ENCODE measurements around the gene CHD9.
A peak's percentile ranks its signal among the peaks of the same experiment; 100 is the strongest.

CHD9 gene

DNA sequence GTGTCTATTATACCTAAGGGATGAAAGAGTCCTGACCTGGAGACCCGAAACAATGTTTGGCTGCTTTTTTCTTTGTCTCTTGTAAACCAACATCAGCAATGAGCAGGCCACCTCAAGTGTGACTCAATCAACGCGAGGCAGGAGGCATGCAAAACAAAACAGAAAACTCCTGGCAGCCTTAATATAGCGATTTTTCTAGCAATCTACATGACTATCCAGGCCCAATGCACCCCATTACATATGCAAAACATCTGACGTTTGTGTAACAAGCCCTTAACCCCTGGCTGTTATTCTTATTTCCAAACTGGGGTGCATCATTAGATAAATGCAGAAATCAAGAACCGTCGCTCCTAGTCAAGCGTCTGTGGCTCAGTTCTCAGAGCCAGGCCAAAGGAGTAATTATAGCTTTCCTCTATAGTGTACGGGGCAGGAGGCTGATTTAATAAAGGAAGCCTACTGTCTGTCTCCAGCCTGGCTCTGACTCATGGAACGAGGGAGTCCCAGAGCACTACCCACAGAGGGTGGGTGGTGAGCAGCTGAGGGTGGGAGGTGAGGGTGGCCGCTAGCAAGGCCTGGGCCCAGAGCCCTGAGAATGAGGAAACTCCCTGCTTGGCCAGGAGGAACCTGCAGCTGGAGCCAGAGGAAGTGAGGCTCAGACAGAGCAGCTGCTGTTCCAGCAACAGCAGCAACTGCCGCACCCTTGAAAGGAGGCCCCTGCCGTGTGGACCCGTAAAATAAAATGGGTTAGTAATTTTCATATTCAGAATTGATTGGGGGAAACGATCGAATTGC is 43.9 kb downstream of the CHD9 start:
- DNase-seq = peak; percentile 42

DNA sequence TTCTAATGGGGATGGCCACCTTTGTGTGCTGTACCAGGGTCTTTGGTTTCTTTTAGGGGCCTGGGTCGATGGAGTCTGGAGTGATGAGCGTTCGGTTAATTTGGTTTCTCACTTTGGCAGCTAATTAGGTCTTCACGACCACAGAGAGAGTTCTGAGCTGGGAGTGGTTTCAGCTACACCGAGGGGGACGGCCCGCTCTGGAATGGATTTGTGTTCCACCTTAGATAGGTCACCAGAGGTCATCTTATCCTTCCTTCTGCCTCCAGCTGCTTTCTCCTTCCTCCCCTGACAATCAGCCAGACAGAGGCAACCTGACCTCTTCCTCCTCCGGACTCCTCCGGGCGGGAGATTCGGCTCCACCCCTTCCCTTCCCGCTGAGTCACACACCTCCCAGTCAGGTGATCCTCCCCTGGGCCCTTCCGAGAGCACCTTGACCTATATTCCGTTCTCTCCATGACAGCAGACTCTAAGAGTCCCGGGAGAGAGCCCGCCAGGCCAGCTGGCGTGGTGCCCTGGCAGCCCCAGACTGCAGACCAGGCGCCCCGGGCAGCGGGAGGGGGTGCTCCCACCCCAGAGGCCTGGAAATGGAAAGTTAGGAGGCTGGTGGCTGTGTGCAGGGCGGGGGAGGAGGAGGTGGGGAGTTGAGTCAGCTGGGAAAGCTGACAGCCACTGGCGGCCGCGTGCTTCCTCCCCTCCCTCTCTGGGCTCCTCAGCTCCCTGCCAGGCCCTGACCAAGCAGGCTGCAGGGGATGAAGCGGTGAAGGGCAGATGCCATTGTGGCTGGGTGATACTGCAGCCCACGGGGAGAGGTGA is 44.7 kb downstream of the CHD9 start:
- DNase-seq = peak; percentile 75

- no peak for DNase-seq
Measured at GRCh38 chr16:53100131-53100748, 45.4 kb downstream of the CHD9 start.

DNA sequence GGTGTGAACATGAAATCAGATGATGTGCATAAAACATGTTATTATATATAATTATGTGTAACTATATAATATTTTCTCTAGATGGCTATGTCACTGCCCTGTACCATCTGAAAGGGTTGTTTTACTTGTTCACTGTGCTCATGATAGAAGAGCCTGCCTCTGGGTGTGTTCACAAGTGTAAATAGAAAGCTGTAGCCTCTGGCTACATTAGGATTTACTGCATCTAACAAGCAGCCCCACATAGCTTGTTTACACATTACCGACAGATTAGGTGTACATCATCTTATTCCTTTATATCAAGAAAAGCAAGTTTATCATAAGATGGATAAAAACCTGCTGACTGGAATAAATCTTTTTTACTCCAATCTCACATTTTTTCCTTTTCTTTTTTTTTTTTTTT is 46.1 kb downstream of the CHD9 start:
- no peak for DNase-seq

- no peak for DNase-seq
Measured at GRCh38 chr16:53103811-53104210, 49.0 kb downstream of the CHD9 start.

DNA sequence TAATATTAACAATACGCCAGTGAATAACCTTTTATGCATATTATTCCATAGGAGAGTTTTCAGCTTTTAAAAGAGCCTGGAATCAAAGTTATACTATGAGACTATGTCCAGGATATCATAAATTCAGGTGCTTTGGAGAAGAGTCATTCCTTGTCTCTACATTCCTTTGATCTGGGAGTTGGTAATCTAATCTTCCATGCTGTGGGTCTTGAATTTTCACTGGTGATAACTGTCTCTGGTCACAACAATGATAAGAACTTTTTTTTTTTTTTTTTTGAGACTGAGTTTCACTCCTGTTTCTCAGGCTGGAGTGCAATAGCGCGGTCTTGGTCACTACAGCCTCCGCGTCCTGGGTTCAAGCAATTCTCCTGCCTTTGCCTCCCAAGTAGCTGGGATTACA is 50.8 kb downstream of the CHD9 start:
- no peak for DNase-seq

- no peak for DNase-seq
Measured at GRCh38 chr16:53111078-53111791, 56.4 kb downstream of the CHD9 start.

GRCh38 chr16:53112015-53112414 is 57.2 kb downstream of the CHD9 start:
- no peak for DNase-seq

- DNase-seq = no peak
Measured at GRCh38 chr16:53115047-53115446, 60.3 kb downstream of the CHD9 start.

GRCh38 chr16:53115773-53116172 is 61.0 kb downstream of the CHD9 start:
- no peak for DNase-seq

GRCh38 chr16:53121043-53121620 is 66.3 kb downstream of the CHD9 start:
- DNase-seq = no peak

- no peak for DNase-seq
Measured at GRCh38 chr16:53121661-53122060, 66.9 kb downstream of the CHD9 start.

- no peak for DNase-seq
Measured at GRCh38 chr16:53123747-53124146, 69.0 kb downstream of the CHD9 start.

DNA sequence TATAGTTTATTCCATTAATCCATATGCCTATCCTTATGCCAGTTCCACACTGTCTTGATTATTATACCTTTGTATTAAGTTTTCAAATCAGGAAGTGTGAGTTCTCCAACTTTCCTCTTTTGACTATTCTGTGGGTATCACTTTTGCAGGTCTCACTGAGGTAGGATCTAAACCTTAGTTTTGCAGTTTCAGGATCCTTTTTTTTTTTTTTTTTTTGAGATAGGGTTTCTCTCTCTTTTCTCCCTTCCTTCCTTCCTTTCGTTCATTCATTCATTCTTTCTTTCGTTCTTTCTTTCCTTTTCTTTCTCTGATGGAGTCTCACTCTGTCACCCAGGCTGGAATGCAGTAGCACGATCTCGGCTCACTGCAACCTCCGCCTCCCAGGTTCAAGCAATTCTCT is 71.6 kb downstream of the CHD9 start:
- DNase-seq = no peak

DNA sequence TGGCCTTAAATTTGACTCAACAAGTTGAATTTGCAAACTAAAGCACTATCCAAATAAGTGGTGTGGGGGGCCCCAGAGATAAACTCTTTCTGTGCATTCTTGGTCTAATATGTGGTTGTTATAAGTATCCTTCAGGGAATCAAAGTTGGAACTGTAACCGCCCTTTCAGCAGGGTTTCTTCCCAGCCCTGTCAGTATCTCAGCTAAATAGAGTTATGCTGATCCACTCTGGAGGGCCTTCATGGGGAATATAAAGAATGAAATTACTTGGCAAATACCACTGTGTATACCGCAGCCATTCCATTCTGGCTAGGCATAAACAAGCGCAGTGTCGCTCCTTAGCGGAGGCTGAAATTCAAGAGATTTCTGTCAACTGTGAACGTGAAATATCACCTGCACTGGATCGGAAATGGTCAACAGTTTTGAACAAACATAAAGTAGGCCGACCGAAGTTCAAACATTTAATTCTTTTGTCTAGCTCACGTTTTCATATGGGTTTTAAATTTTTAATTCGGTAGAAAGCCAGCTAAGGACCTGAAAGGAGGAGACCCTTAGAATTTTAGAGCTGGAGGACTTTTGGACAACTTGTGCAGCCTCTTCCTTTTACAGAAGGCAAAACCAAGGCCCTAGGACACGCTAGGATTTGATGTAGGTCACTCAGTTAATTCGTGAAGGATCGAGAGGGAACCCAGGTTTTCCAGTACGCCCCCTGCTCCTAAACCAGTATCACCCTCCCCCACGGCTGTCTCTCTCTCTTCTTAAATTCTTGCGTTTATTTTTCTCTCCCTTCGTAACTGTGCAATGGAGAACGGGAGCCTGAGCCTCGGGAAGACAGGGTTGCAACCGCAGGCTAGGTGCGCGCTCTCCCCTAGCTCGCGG is 74.7 kb downstream of the CHD9 start:
- DNase-seq = no peak

GRCh38 chr16:53130159-53131049 is 75.6 kb downstream of the CHD9 start:
- DNase-seq = peak; percentile 92

DNA sequence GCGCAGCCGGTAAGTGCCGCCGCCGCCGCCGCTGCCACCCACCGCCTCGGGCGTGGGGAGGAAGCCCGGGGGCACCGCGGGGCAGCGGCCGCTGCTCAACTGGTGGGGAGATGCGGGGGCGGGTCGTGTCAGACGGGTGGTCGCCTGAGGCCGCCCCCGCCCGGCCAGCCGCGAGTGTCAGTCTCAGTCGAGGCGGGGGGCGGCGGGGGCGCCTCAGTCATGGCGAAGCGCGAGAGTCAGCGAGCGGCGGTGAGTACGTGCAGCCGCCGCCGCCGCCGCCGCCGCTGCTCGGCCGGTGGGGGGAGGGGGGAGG is 76.2 kb downstream of the CHD9 start:
- DNase-seq = no peak

GRCh38 chr16:53131363-53132071 is 76.7 kb downstream of the CHD9 start:
- peak; percentile 22 for DNase-seq

- DNase-seq = no peak
Measured at GRCh38 chr16:53132406-53132805, 77.6 kb downstream of the CHD9 start.

DNA sequence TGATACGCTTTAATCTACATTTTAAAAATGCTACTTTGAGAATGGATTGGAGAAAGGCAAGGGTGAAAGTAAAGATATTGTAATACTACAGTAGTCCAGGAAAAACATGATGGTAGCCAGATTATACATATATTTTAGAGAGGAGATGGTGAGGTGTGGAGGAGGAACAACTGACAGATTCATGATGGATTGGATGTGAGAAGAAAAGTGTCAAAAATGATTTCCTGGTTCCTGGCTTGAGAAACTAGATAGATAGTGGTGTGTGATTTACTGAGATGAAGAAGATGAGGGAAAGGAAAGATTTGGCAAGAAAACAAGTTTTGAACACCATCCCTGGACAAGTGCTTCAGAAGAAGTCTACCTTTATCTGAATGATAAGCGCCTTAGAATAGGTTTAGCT is 80.5 kb downstream of the CHD9 start:
- DNase-seq = no peak
